Ovary (tissue), 3 donors: ENCODE results near the gene POLR1G.

Source experiments
- EP300 ChIP-seq: sonication (generic); formaldehyde crosslinking; IDR thresholded peaks from one replicate; pipeline ENCODE4 v1.6.1; 2017; ENCODE audit warnings: antibody characterized with exemption
- POLR2A ChIP-seq: fragments of 450-650 bp; IDR thresholded peaks from one replicate; pipeline ENCODE4 v1.6.1; 2017; ENCODE audit warnings: antibody characterized with exemption, mild to moderate bottlenecking, moderate library complexity
- TF ChIP-seq, protein P1 (sequence below), 3 donors: fragments of 450-650 bp in 2 of 3; fragments of 200-600 bp in 1 of 3; IDR thresholded peaks; one replicate each; pipeline versions ENCODE4 v1.5.1 to v1.8.0; 2016 to 2022; ENCODE audit warnings: antibody characterized with exemption in 3 of 3, mild to moderate bottlenecking in 1 of 3
- donor health status: DM: no; HTN: no; CAD: no.

DNA sequence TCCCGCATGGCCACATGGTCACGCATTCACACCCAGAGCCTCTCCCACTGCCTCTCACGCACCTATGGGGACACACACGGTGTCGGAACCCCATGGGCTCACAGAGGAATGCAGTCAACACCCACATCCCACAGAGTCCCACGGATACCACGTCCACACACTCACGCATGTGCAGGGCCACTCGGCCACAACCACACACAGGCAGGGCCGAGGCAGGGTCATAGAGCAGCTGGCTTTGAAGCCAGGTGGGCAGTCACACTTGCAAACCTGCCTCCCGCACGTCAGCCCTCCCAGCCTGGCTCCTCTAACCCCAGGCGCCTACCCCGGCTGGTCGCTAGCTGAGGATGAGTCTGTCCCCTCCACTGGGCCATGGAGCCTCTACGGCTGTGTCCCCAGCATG is 44.2 kb upstream of the POLR1G start:
- TF ChIP-seq POLR2A (no peak), EP300 (no peak)
- TF ChIP-seq, protein P1, sequence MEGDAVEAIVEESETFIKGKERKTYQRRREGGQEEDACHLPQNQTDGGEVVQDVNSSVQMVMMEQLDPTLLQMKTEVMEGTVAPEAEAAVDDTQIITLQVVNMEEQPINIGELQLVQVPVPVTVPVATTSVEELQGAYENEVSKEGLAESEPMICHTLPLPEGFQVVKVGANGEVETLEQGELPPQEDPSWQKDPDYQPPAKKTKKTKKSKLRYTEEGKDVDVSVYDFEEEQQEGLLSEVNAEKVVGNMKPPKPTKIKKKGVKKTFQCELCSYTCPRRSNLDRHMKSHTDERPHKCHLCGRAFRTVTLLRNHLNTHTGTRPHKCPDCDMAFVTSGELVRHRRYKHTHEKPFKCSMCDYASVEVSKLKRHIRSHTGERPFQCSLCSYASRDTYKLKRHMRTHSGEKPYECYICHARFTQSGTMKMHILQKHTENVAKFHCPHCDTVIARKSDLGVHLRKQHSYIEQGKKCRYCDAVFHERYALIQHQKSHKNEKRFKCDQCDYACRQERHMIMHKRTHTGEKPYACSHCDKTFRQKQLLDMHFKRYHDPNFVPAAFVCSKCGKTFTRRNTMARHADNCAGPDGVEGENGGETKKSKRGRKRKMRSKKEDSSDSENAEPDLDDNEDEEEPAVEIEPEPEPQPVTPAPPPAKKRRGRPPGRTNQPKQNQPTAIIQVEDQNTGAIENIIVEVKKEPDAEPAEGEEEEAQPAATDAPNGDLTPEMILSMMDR (IDR thresholded peaks at IDR 0.05): no peak
